K562 (cell line): ENCODE measurements around the gene SPATA6. TPM values are rescaled to one million over a fixed set of nuclear protein-coding genes. Genes with fewer than 3 reads are reported as not detected.
A peak's percentile ranks its signal among the peaks of the same experiment; 100 is the strongest.

Experiments
- ATAC-seq: fragments of 200-7000 bp; cut with Tn5 transposase; 3 replicates; pipeline ENCODE4 v1.9.1; 2020; ENCODE audit warnings: moderate library complexity
- BruUV-seq: library from RNA; stranded (reverse); fragments of 400-500 nt; replicated peaks from 2 replicates; lab custom pipeline; 2021; lab: Mats Ljungman, UMichigan
- CTCF ChIA-PET: fragments of 300-600 bp; formaldehyde crosslinking; extraction: SDS; loops from one replicate; lab custom pipeline; 2021; ENCODE audit warnings: low intra/inter-chr PET ratio; lab: Yijun Ruan, JAX
- POLR2A ChIA-PET: fragments of 300-600, 350-650 bp; sonication (Branson Sonifier 250); formaldehyde crosslinking; extraction: SDS; loops from one replicate; lab custom pipeline; 2021; ENCODE audit warnings: antibody characterized with exemption, inconsistent platforms; lab: Yijun Ruan, JAX
- DNase-seq, 4 experiments: peaks; one replicate each; pipeline versions ENCODE4 v3.0.0 to v3.0.0-alpha.2; 2011 to 2018; ENCODE audit warnings: low spot score in 3 of 4, mixed read lengths in 3 of 4; ENCODE audit errors: extremely low read depth in 1 of 4
- FAIRE-seq: peaks from 2 replicates; lab custom pipeline; 2011; peaks lifted over from hg19 to GRCh38; lab: Jason Lieb, UNC
- H2AFZ ChIP-seq: 2 replicates; pipeline ENCODE4 v1.6.0; 2011; ENCODE audit warnings: low read depth, low read length, control low read depth, inconsistent platforms
- H3K27ac ChIP-seq: fragments of 200-600 bp; 3 replicates; pipeline ENCODE4 v1.8.0; 2011; ENCODE audit warnings: low read depth, mild to moderate bottlenecking, control low read depth, inconsistent platforms, low read length, moderate library complexity, mixed read lengths; ENCODE audit errors: extremely low read depth
- H3K27me3 ChIP-seq, 2 experiments: fragments of 300-600 bp in 1 of 2; 2 replicates in 1 of 2; 3 replicates in 1 of 2; pipeline versions ENCODE4 v1.6.0 to v1.8.0; 2011; ENCODE audit warnings: inconsistent platforms in 2 of 2, low read length in 2 of 2, mild to moderate bottlenecking in 1 of 2, mixed read lengths in 1 of 2, moderate library complexity in 1 of 2; ENCODE audit not compliant: control insufficient read depth in 2 of 2, insufficient read depth in 2 of 2
- H3K36me3 ChIP-seq: fragments of 300-600 bp; 3 replicates; pipeline ENCODE4 v1.8.0; 2011; ENCODE audit warnings: mild to moderate bottlenecking, low read length, inconsistent platforms; ENCODE audit not compliant: control insufficient read depth, insufficient read depth
- H3K4me1 ChIP-seq, 2 experiments: fragments of 200-600 bp in 1 of 2; replicated peaks in 1 of 2; 2 replicates in 1 of 2; 3 replicates in 1 of 2; pipeline versions ENCODE4 v1.5.1 to v1.8.0; 2011; ENCODE audit warnings: inconsistent platforms in 2 of 2, low read length in 2 of 2, mild to moderate bottlenecking in 1 of 2, mixed read lengths in 1 of 2, moderate library complexity in 1 of 2; ENCODE audit not compliant: control insufficient read depth in 2 of 2, insufficient read depth in 2 of 2
- H3K4me2 ChIP-seq: 2 replicates; pipeline ENCODE4 v1.6.1; 2011; ENCODE audit warnings: low read length, control low read depth, inconsistent platforms, mixed read lengths; ENCODE audit not compliant: insufficient read depth
- H3K4me3 ChIP-seq: fragments of 200-600 bp; sonication (generic), shearing (Covaris generic); 2 replicates; pipeline ENCODE4 v1.5.1; 2016; ENCODE audit warnings: control low read depth, inconsistent platforms
- H3K79me2 ChIP-seq: fragments of 200-600 bp; 3 replicates; pipeline ENCODE4 v1.8.0; 2011; ENCODE audit warnings: low read length, inconsistent platforms; ENCODE audit not compliant: control insufficient read depth, insufficient read depth
- H3K9ac ChIP-seq, 2 experiments: 2 replicates each; pipeline versions ENCODE4 v1.6.0 to v1.6.1; 2011; ENCODE audit warnings: low read depth in 2 of 2, low read length in 2 of 2, control low read depth in 1 of 2, inconsistent platforms in 1 of 2, mild to moderate bottlenecking in 1 of 2, mixed read lengths in 1 of 2; ENCODE audit not compliant: insufficient read depth in 1 of 2
- H3K9me1 ChIP-seq: one replicate; pipeline ENCODE4 v1.6.0; 2011; ENCODE audit warnings: inconsistent platforms, mild to moderate bottlenecking, low read length, moderate library complexity; ENCODE audit not compliant: control insufficient read depth, insufficient read depth
- H3K9me3 ChIP-seq: replicated peaks from 2 replicates; pipeline ENCODE4 v1.5.1; 2011; ENCODE audit warnings: low read depth, low read length, inconsistent platforms; ENCODE audit not compliant: control insufficient read depth, insufficient read depth
- H4K20me1 ChIP-seq: replicated peaks from 2 replicates; pipeline ENCODE4 v1.6.1; 2011; ENCODE audit warnings: low read length, inconsistent platforms, mixed read lengths; ENCODE audit not compliant: control insufficient read depth, insufficient read depth
- BCL6 ChIP-seq: fragments of 250-450 bp; sonication (Bioruptor Pico); IDR thresholded peaks from 2 replicates; pipeline ENCODE4 v1.4.0; 2020
- CEBPB ChIP-seq: fragments of 450-650 bp; IDR thresholded peaks from 2 replicates; pipeline ENCODE4 v1.6.1; 2016; ENCODE audit warnings: missing genetic modification characterization, missing compliant biosample characterization
- CEBPG ChIP-seq, 3 experiments: fragments of 200-800 bp in 1 of 3; sonication (Bioruptor generic) in 1 of 3; sonication (generic) in 1 of 3; formaldehyde crosslinking in 1 of 3; IDR thresholded peaks in 2 of 3; conservative IDR thresholded peaks in 1 of 3; 2 replicates each; pipeline versions ENCODE4 v1.6.1 to v1.8.0; 2016 to 2022; ENCODE audit warnings: missing compliant biosample characterization in 2 of 3, missing genetic modification characterization in 2 of 3, mild to moderate bottlenecking in 1 of 3, missing genetic modification reagents in 1 of 3
- SRF ChIP-seq, 2 experiments: fragments of 250-450, 450-650 bp in 1 of 2; sonication (Bioruptor Pico) in 1 of 2; sonication (generic) in 1 of 2; formaldehyde crosslinking; IDR thresholded peaks; 2 replicates each; pipeline versions ENCODE4 v1.5.0 to v1.5.1; 2020 to 2022; ENCODE audit warnings: mild to moderate bottlenecking in 1 of 2, missing genetic modification reagents in 1 of 2
- WGBS: fragments of 100-300 bp; shearing (Covaris generic); methylation state at CpG from one replicate; pipeline ENCODE4 v1.1.6; 2016; ENCODE audit warnings: low coverage, mixed read lengths; ENCODE audit not compliant: insufficient coverage; ENCODE audit errors: missing lambda C conversion rate; 5-methylcytosine and 5-hydroxymethylcytosine counted together
- in situ Hi-C: fragments of 300-500 bp; cut with MboI; formaldehyde crosslinking; loops from 4 replicates; pipeline ENCODE4 v1.15.0; 2018; ENCODE audit warnings: inconsistent platforms, mixed read lengths
- intact Hi-C: fragments of 100-400 bp; cut with micrococcal nuclease; formaldehyde crosslinking; loops from 2 replicates; pipeline ENCODE4 v1.14.2; 2022
- polyA plus RNA-seq, 8 experiments: library from polyadenylated mRNA; depleted of rRNA in 4 of 8; stranded (reverse) in 5 of 8; unstranded in 3 of 8; fragments of >200 nt; fragmentation: Nextera tagmentation in 2 of 8; fragmentation: Illumina TruSeq in 1 of 8; extraction: Ambion mirVana in 2 of 8; extraction: Trizol in 1 of 8; gene quantifications; 2 replicates each; pipeline versions ENCODE4 v1.2.1 to v1.2.3, GENCODE V29; 2011 to 2014; ENCODE audit warnings: inconsistent platforms in 1 of 8, missing spikeins in 1 of 8
- total RNA-seq, 7 experiments: library from RNA; depleted of rRNA in 6 of 7; stranded (reverse); fragments of >200 nt in 6 of 7; fragmentation: Illumina TruSeq in 2 of 7; extraction: Trizol in 2 of 7; gene quantifications; 2 replicates each; pipeline versions ENCODE4 v1.2.1 to v1.2.3, GENCODE V29; 2011 to 2021; ENCODE audit warnings: low replicate concordance in 1 of 7

SPATA6 gene
- total and polyA plus RNA-seq, 9 of the 15 experiments (the other 6 are each of a cell fraction or from before 2014, with no cell fraction given), result 0.01 to 0.91 (median 0.18) TPM

GRCh38 chr1:48374785-48375184, 97.2 kb downstream of the SPATA6 start:
- no peaks in the 10 kb centered on the region for H3K9me1 ChIP-seq
- H3K27ac ChIP-seq, result no peak overlapping the region
- POLR2A ChIA-PET, result no interaction called here
- no peak overlapping the region for H3K4me2 ChIP-seq
- no peak for ATAC-seq
- no peak overlapping the region for H3K9ac ChIP-seq
- H3K9me3 ChIP-seq, result no peaks in the 10 kb centered on the region; the same call in 1 of the 2 replicates
- H3K36me3 ChIP-seq, result no peaks in the 10 kb centered on the region
- intact Hi-C loops, result no loop called here
- TF ChIP-seq BCL6, result no peak
- no peaks in the 10 kb centered on the region for H3K4me1 ChIP-seq
- in situ Hi-C loops, result no loop called here
- no peaks in the 10 kb centered on the region for H3K27me3 ChIP-seq
- no peaks in the 10 kb centered on the region for H3K79me2 ChIP-seq
- DNase-seq, result no peak
- H2AFZ ChIP-seq, result no peak overlapping the region
- no peak overlapping the region for H3K4me3 ChIP-seq
- H4K20me1 ChIP-seq, result no peaks in the 10 kb centered on the region
- BruUV-seq, result no TSS peak
- FAIRE-seq, result no peak
- CTCF ChIA-PET, result no interaction called here

DNA sequence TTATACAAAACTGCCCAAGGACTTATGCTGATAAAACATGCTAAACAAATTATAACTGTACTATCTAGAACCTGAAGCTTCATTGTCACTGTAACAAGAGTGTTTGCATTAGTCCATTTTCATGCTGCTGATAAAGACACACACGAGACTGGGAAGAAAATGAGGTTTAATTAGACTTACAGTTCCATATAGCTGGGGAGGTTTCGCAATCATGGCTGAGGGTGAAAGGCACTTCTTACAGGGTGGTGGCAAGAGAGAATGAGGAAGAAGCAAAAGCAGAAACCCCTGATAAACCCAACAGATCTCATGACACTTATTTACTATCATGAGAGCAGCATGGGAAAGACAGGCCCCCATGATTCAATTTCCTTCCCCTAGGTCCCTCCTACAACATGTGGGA, 100.4 kb downstream of the SPATA6 start:
- no TSS peak for BruUV-seq
- peak; percentile 59 for TF ChIP-seq CEBPB (tag)
- TF ChIP-seq SRF (CRISPR knock-in tag; IDR thresholded peaks at IDR 0.05), result no peak
- TF ChIP-seq CEBPG (CRISPR knock-in tag; IDR thresholded peaks at IDR 0.05), result no peak
- 0 out of 4 replicates have a peak, but pooled peaks of 1 of the 2 experiments have one; percentile 11 for TF ChIP-seq CEBPG (tag; conservative IDR thresholded peaks at IDR 0.05 in 1 of 2, IDR thresholded peaks at IDR 0.05 in 1 of 2)
- H4K20me1 ChIP-seq, result no peaks in the 10 kb centered on the region
- in situ Hi-C loops (no loop called here), intact Hi-C loops (no loop called here)
- CTCF ChIA-PET, result no interaction called here
- no peaks in the 10 kb centered on the region; the same call in 1 of the 2 replicates for H3K9me3 ChIP-seq
- no peak for FAIRE-seq
- H3K4me1 ChIP-seq, result no peaks in the 10 kb centered on the region
- H3K4me3 ChIP-seq, result no peak overlapping the region
- no peak for ATAC-seq
- H3K9me1 ChIP-seq, result no peaks in the 10 kb centered on the region
- no peak for DNase-seq
- POLR2A ChIA-PET, result interaction anchor here (0.6 kb wide), 1 partner anchor 1823 kb away, joined by 3 read pairs; no protein-coding TSS in a partner anchor
- no peak overlapping the region for H3K27ac ChIP-seq
- H2AFZ ChIP-seq, result no peak overlapping the region
- no peak overlapping the region for H3K9ac ChIP-seq
- no peaks in the 10 kb centered on the region for H3K36me3 ChIP-seq
- no peak overlapping the region for H3K4me2 ChIP-seq
- H3K27me3 ChIP-seq, result no peaks in the 10 kb centered on the region
- H3K79me2 ChIP-seq, result no peaks in the 10 kb centered on the region
- WGBS, result 9% methylated on average over 2 of the region's 2 CpGs
